ENCODE results near the gene FYN. TPM values are rescaled to one million over a fixed set of nuclear protein-coding genes. Genes with fewer than 3 reads are reported as not detected.

FYN gene
- total and polyA plus RNA-seq, 9 of the 15 experiments (the other 6 are each of a cell fraction or from before 2014, with no cell fraction given), result 2.9 to 22.1 (median 11.4) TPM

DNA sequence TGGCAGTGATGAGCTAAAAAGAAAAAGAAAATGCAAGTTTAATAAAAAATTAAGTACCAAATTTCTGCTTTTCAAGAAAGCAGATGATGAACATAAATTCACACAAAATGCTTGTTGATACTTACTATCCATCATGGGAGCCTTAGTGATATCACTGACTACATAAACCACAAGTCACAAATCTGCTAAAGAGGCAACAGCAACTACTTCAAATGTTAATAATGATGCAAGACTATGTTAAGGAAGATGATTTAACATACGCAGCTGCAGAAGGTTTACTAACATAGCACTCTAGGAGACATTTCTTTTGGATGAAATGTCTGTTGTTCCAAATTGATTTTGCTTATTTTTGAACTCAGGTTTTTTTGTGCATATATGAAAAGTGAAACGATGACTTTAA is 18.6 kb downstream of the FYN start:
- H3K4me3 ChIP-seq, result no peak overlapping the region
- no TSS peak for BruUV-seq (replicated peaks)
- H3K4me2 ChIP-seq (ENCODE audit: insufficient read depth, low read length), result no peak overlapping the region
- FAIRE-seq (no peak), ATAC-seq (no peak), DNase-seq (ENCODE audit: extremely low read depth in 1 of 4, low spot score in 3 of 4) (no peak)
- intact Hi-C loops (cut with micrococcal nuclease) (no loop called here), in situ Hi-C loops (cut with MboI) (no loop called here)
- ChIA-PET CTCF (ENCODE audit: low intra/inter-chr PET ratio) (no interaction called here), POLR2A (interaction anchor here (1.4 kb wide), 1 partner anchor 13 kb away, joined by 3 read pairs; no protein-coding TSS in a partner anchor)
- H3K9ac ChIP-seq (ENCODE audit: insufficient read depth in 1 of 2, low read depth in 2 of 2, low read length in 2 of 2), result no peak overlapping the region
- H3K27ac ChIP-seq (ENCODE audit: extremely low read depth, low read depth, low read length), result no peak overlapping the region
- 0% methylated on average over 2 of the region's 2 CpGs for WGBS (ENCODE audit: insufficient coverage, low coverage, missing lambda C conversion rate)
- no peaks in the 10 kb centered on the region for H3K79me2 ChIP-seq (ENCODE audit: control insufficient read depth, insufficient read depth, low read length)
- no peaks in the 10 kb centered on the region for H3K9me3 ChIP-seq (replicated peaks; ENCODE audit: control insufficient read depth, insufficient read depth, low read depth, low read length)
- H4K20me1 ChIP-seq (replicated peaks; ENCODE audit: control insufficient read depth, insufficient read depth, low read length), result peaks cover 4% of the 10 kb centered on the region; the same call in 1 of the 2 replicates
- H3K36me3 ChIP-seq (ENCODE audit: control insufficient read depth, insufficient read depth, low read length), result no peaks in the 10 kb centered on the region
- no peak overlapping the region for H2AFZ ChIP-seq (ENCODE audit: low read depth, low read length)
- H3K4me1 ChIP-seq (replicated peaks in 1 of 2; ENCODE audit: control insufficient read depth in 2 of 2, insufficient read depth in 2 of 2, low read length in 2 of 2), result peaks cover 0 to 3% of the 10 kb centered on the region in 2 experiments; a peak in 1 of 5 replicates
- no peaks in the 10 kb centered on the region for H3K9me1 ChIP-seq (ENCODE audit: control insufficient read depth, insufficient read depth, low read length)
- peaks cover 0 to 20% of the 10 kb centered on the region in 2 experiments; a peak in 3 of 5 replicates for H3K27me3 ChIP-seq (ENCODE audit: control insufficient read depth in 2 of 2, insufficient read depth in 2 of 2, low read length in 2 of 2)
- no peak for TF ChIP-seq RBM14 (IDR thresholded peaks at IDR 0.05; ENCODE audit: borderline replicate concordance, insufficient read depth, low read depth, low read length)
- TF ChIP-seq, protein P1, sequence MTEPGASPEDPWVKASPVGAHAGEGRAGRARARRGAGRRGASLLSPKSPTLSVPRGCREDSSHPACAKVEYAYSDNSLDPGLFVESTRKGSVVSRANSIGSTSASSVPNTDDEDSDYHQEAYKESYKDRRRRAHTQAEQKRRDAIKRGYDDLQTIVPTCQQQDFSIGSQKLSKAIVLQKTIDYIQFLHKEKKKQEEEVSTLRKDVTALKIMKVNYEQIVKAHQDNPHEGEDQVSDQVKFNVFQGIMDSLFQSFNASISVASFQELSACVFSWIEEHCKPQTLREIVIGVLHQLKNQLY (CRISPR knock-in tag; conservative IDR thresholded peaks at IDR 0.05), result no peak
- peak; percentile 67; the same call in 1 of the 2 replicates for TF ChIP-seq BACH1 (tag; IDR thresholded peaks at IDR 0.05)
- no peak for TF ChIP-seq CXXC5 (CRISPR knock-in tag; IDR thresholded peaks at IDR 0.05)
- TF ChIP-seq, protein P2, sequence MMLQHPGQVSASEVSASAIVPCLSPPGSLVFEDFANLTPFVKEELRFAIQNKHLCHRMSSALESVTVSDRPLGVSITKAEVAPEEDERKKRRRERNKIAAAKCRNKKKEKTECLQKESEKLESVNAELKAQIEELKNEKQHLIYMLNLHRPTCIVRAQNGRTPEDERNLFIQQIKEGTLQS (IDR thresholded peaks at IDR 0.05), result peak; percentile 67; the same call in 1 of the 2 replicates
- TF ChIP-seq, protein P2 (CRISPR knock-in tag; conservative IDR thresholded peaks at IDR 0.05), result no peak
- peak; percentile 19; the same call in 1 of the 2 replicates for TF ChIP-seq ATF7 (IDR thresholded peaks at IDR 0.05)
- TF ChIP-seq, protein P3, sequence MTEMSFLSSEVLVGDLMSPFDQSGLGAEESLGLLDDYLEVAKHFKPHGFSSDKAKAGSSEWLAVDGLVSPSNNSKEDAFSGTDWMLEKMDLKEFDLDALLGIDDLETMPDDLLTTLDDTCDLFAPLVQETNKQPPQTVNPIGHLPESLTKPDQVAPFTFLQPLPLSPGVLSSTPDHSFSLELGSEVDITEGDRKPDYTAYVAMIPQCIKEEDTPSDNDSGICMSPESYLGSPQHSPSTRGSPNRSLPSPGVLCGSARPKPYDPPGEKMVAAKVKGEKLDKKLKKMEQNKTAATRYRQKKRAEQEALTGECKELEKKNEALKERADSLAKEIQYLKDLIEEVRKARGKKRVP (CRISPR knock-in tag; IDR thresholded peaks at IDR 0.05), result peak; percentile 75
- TF ChIP-seq CEBPG (CRISPR knock-in tag; IDR thresholded peaks at IDR 0.05), result peak; percentile 72
- TF ChIP-seq CEBPG (tag; conservative IDR thresholded peaks at IDR 0.05 in 1 of 2, IDR thresholded peaks at IDR 0.05 in 1 of 2), result peak; percentile 85 to 94
- TF ChIP-seq, protein P4, sequence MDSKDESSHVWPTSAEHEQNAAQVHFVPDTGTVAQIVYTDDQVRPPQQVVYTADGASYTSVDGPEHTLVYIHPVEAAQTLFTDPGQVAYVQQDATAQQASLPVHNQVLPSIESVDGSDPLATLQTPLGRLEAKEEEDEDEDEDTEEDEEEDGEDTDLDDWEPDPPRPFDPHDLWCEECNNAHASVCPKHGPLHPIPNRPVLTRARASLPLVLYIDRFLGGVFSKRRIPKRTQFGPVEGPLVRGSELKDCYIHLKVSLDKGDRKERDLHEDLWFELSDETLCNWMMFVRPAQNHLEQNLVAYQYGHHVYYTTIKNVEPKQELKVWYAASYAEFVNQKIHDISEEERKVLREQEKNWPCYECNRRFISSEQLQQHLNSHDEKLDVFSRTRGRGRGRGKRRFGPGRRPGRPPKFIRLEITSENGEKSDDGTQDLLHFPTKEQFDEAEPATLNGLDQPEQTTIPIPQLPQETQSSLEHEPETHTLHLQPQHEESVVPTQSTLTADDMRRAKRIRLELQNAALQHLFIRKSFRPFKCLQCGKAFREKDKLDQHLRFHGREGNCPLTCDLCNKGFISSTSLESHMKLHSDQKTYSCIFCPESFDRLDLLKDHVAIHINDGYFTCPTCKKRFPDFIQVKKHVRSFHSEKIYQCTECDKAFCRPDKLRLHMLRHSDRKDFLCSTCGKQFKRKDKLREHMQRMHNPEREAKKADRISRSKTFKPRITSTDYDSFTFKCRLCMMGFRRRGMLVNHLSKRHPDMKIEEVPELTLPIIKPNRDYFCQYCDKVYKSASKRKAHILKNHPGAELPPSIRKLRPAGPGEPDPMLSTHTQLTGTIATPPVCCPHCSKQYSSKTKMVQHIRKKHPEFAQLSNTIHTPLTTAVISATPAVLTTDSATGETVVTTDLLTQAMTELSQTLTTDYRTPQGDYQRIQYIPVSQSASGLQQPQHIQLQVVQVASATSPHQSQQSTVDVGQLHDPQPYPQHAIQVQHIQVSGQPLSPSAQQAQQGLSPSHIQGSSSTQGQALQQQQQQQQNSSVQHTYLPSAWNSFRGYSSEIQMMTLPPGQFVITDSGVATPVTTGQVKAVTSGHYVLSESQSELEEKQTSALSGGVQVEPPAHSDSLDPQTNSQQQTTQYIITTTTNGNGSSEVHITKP (IDR thresholded peaks at IDR 0.05; ENCODE audit: partially characterized antibody), result no peak

Data from K562 (cell line).